ENCODE results near the gene ZSWIM8. TPM values are rescaled to one million over a fixed set of nuclear protein-coding genes. Genes with fewer than 3 reads are reported as not detected.

Gene ZSWIM8
- total and polyA plus RNA-seq, 10 of the 15 experiments (the other 5 are each of a cell fraction or from before 2014, with no cell fraction given) = 7.8 to 47.1 (median 23.6) TPM

DNA sequence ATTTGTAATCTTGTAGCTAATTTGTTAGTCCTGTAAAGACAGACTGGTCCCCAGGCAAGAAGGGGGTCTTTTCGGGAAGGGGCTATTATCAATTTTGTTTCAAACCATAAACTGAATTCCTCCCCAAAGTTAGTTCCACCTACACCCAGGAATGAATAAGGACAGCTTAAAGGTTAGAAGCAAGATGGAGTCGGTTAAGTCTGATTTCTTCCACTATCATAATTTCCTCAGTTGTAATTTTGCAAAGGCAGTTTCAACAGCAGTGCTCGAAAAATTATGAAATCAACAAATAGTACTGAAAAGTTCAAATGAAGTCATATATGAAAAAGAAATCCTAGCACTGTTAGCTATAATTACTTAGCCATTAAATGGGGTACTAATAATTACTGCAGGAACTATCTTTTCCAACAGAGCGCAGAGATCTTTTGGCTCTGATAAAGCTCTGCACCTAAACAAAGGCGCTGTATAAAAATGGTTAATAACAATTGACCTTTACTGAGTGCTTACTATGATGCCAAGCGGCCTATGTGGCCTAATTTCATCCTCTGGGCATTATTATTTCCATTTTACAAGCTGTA lies 42.0 kb upstream of the ZSWIM8 start:
- SMC1A ChIA-PET (ENCODE audit: uncharacterized antibody, unreplicated experiment) = interaction anchor here (0.7 to 4.1 kb wide), 16 partner anchors 10 to 137 kb away, joined by 3 to 35 read pairs (median 4); partner anchors contain the start of gene CHCHD1
- ATAC-seq = no peak
- Histone ChIP-seq H3K4me1 (ENCODE audit: control insufficient read depth, insufficient read depth, low read length) (peaks cover 11% of the 10 kb centered on the region), H3K9me3 (replicated peaks; ENCODE audit: control insufficient read depth, insufficient read depth, low read length) (no peaks in the 10 kb centered on the region), H3K27ac (ENCODE audit: control insufficient read depth, insufficient read depth) (peak overlapping the region; percentile 97), H3K4me3 (peak overlapping the region; percentile 95), H3K27me3 (replicated peaks in 1 of 2; ENCODE audit: control insufficient read depth in 2 of 2, insufficient read depth in 2 of 2, low read length in 1 of 2) (no peaks in the 10 kb centered on the region), H4K20me1 (ENCODE audit: control insufficient read depth, insufficient read depth) (no peaks in the 10 kb centered on the region), H3K36me3 (ENCODE audit: control insufficient read depth in 2 of 2, insufficient read depth in 2 of 2, low read length in 1 of 2) (no peaks in the 10 kb centered on the region; a peak in 1 of 4 replicates), H2AFZ (ENCODE audit: control insufficient read depth, low read depth, low read length) (peak overlapping the region; percentile 82), H3K79me2 (ENCODE audit: control insufficient read depth, insufficient read depth, low read length) (peaks cover 50% of the 10 kb centered on the region), H3K4me2 (ENCODE audit: control insufficient read depth, insufficient read depth) (peak overlapping the region; percentile 93), H3K9ac (ENCODE audit: control insufficient read depth, insufficient read depth, low read length) (peak overlapping the region; percentile 96)
- in situ Hi-C loops (cut with MboI) (no loop called here), intact Hi-C loops (cut with micrococcal nuclease; ENCODE audit: unreplicated experiment) (loop anchor here (1.0 kb wide), 1 partner anchor 42 kb away; the partner anchor contains the start of gene ZSWIM8)
- no peak for FAIRE-seq
- POLR2A ChIA-PET = interaction anchor here (0.9 to 3.7 kb wide), 10 partner anchors 10 to 41 kb away, joined by 3 to 38 read pairs (median 14); partner anchors contain the start of gene CHCHD1
- BruUV-seq (replicated peaks) = TSS peak; percentile 98
- RAD21 ChIA-PET (ENCODE audit: unreplicated experiment) = interaction anchor here (0.7 to 5.3 kb wide), 10 partner anchors 13 to 247 kb away, joined by 3 to 52 read pairs (median 6); partner anchors contain the start of genes CHCHD1, PPP3CB and SYNPO2L
- DNase-seq (ENCODE audit: low read depth, low spot score) = no peak
- CTCF ChIA-PET = interaction anchor here (0.7 to 2.7 kb wide), 10 partner anchors 9 to 213 kb away, joined by 3 to 20 read pairs (median 4); a partner anchor contains a TSS
- WGBS (ENCODE audit: insufficient coverage, insufficient replicate concordance, low lambda C conversion rate, missing lambda C conversion rate) = 27% methylated on average over 6 of the region's 6 CpGs
- TF ChIP-seq SMC3 (IDR thresholded peaks at IDR 0.05; ENCODE audit: borderline replicate concordance, low read length) (no peak), FOXM1 (IDR thresholded peaks at IDR 0.05; ENCODE audit: low read depth, low read length) (peak; percentile 15; the same call in 1 of the 2 replicates), KAT2A (conservative IDR thresholded peaks at IDR 0.05; ENCODE audit: control insufficient read depth, low read depth, low read length) (no peak), SREBF2 (IDR thresholded peaks at IDR 0.05; ENCODE audit: low read length) (0 out of 2 replicates have a peak, but pooled peaks have one; percentile 10), HDGF (IDR thresholded peaks at IDR 0.05) (no peak), YY1 (IDR thresholded peaks at IDR 0.05; ENCODE audit: low read depth, low read length) (0 out of 2 replicates have a peak, but pooled peaks have one; percentile 7), FOXK2 (IDR thresholded peaks at IDR 0.05) (no peak), SMARCA5 (IDR thresholded peaks at IDR 0.05) (peak; percentile 65; the same call in 1 of the 2 replicates)
- TF ChIP-seq, protein P1, sequence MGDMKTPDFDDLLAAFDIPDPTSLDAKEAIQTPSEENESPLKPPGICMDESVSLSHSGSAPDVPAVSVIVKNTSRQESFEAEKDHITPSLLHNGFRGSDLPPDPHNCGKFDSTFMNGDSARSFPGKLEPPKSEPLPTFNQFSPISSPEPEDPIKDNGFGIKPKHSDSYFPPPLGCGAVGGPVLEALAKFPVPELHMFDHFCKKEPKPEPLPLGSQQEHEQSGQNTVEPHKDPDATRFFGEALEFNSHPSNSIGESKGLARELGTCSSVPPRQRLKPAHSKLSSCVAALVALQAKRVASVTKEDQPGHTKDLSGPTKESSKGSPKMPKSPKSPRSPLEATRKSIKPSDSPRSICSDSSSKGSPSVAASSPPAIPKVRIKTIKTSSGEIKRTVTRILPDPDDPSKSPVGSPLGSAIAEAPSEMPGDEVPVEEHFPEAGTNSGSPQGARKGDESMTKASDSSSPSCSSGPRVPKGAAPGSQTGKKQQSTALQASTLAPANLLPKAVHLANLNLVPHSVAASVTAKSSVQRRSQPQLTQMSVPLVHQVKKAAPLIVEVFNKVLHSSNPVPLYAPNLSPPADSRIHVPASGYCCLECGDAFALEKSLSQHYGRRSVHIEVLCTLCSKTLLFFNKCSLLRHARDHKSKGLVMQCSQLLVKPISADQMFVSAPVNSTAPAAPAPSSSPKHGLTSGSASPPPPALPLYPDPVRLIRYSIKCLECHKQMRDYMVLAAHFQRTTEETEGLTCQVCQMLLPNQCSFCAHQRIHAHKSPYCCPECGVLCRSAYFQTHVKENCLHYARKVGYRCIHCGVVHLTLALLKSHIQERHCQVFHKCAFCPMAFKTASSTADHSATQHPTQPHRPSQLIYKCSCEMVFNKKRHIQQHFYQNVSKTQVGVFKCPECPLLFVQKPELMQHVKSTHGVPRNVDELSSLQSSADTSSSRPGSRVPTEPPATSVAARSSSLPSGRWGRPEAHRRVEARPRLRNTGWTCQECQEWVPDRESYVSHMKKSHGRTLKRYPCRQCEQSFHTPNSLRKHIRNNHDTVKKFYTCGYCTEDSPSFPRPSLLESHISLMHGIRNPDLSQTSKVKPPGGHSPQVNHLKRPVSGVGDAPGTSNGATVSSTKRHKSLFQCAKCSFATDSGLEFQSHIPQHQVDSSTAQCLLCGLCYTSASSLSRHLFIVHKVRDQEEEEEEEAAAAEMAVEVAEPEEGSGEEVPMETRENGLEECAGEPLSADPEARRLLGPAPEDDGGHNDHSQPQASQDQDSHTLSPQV (IDR thresholded peaks at IDR 0.05) = peak; percentile 96
- TF ChIP-seq, protein P2, sequence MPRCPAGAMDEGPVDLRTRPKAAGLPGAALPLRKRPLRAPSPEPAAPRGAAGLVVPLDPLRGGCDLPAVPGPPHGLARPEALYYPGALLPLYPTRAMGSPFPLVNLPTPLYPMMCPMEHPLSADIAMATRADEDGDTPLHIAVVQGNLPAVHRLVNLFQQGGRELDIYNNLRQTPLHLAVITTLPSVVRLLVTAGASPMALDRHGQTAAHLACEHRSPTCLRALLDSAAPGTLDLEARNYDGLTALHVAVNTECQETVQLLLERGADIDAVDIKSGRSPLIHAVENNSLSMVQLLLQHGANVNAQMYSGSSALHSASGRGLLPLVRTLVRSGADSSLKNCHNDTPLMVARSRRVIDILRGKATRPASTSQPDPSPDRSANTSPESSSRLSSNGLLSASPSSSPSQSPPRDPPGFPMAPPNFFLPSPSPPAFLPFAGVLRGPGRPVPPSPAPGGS (IDR thresholded peaks at IDR 0.05; ENCODE audit: borderline replicate concordance, insufficient read depth, low read depth, low read length, poor library complexity, severe bottlenecking) = no peak
- TF ChIP-seq, protein P3, sequence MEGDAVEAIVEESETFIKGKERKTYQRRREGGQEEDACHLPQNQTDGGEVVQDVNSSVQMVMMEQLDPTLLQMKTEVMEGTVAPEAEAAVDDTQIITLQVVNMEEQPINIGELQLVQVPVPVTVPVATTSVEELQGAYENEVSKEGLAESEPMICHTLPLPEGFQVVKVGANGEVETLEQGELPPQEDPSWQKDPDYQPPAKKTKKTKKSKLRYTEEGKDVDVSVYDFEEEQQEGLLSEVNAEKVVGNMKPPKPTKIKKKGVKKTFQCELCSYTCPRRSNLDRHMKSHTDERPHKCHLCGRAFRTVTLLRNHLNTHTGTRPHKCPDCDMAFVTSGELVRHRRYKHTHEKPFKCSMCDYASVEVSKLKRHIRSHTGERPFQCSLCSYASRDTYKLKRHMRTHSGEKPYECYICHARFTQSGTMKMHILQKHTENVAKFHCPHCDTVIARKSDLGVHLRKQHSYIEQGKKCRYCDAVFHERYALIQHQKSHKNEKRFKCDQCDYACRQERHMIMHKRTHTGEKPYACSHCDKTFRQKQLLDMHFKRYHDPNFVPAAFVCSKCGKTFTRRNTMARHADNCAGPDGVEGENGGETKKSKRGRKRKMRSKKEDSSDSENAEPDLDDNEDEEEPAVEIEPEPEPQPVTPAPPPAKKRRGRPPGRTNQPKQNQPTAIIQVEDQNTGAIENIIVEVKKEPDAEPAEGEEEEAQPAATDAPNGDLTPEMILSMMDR (IDR thresholded peaks at IDR 0.05 in 2 of 3, conservative IDR thresholded peaks at IDR 0.05 in 1 of 3; ENCODE audit: control insufficient read depth in 2 of 3, extremely low read depth in 1 of 3, insufficient read depth in 1 of 3, low read depth in 3 of 3, low read length in 3 of 3) = no peak

Data from GM12878 (cell line).